PC-9 (cell line): ENCODE results near the gene MTR. TPM values are rescaled to one million over a fixed set of nuclear protein-coding genes. Genes with fewer than 3 reads are reported as not detected.

Experiments
- BruUV-seq: library from RNA; stranded (reverse); fragments of 400-500 nt; replicated peaks from 2 replicates; lab custom pipeline; 2021; lab: Mats Ljungman, UMichigan
- CTCF ChIA-PET: fragments of 300-600 bp; sonication (Branson Sonifier 250); formaldehyde crosslinking; loops from one replicate; lab custom pipeline; 2022; ENCODE audit warnings: antibody characterized with exemption; lab: Charles Lee
- POLR2A ChIA-PET: fragments of 300-600 bp; sonication (Branson Sonifier 250); formaldehyde crosslinking; loops from one replicate; lab custom pipeline; 2022; ENCODE audit warnings: antibody characterized with exemption; ENCODE audit not compliant: unreplicated experiment; lab: Charles Lee
- DNase-seq, 2 experiments: peaks; one replicate each; pipeline versions ENCODE4 v3.0.0 to v3.0.0-alpha.2; 2015 to 2022; ENCODE audit warnings: mixed read lengths in 1 of 2
- H2AFZ ChIP-seq: fragments of 200-600 bp; sonication (generic); 2 replicates; pipeline ENCODE4 v1.8.1; 2017; ENCODE audit warnings: antibody characterized with exemption
- H3F3A ChIP-seq: fragments of 200-600 bp; sonication (generic); 2 replicates; pipeline ENCODE4 v1.8.1; 2017; ENCODE audit warnings: antibody characterized with exemption, mild to moderate bottlenecking, low read depth; ENCODE audit not compliant: insufficient read depth
- H3K27ac ChIP-seq: fragments of 200-600 bp; sonication (generic); 2 replicates; pipeline ENCODE4 v1.6.1; 2016; ENCODE audit warnings: mixed run types
- H3K27me3 ChIP-seq: fragments of 200-600 bp; sonication (generic); 2 replicates; pipeline ENCODE4 v1.6.1; 2016; ENCODE audit warnings: low read depth, mixed run types; ENCODE audit not compliant: insufficient read depth
- H3K36me3 ChIP-seq: fragments of 200-600 bp; sonication (generic); 2 replicates; pipeline ENCODE4 v1.6.1; 2016; ENCODE audit warnings: low read depth, mixed run types
- H3K4me1 ChIP-seq: fragments of 200-600 bp; sonication (generic); replicated peaks from 2 replicates; pipeline ENCODE4 v1.6.1; 2016; ENCODE audit warnings: mixed run types; ENCODE audit not compliant: insufficient read depth
- H3K4me2 ChIP-seq: fragments of 200-600 bp; sonication (generic); 2 replicates; pipeline ENCODE4 v1.6.1; 2017; ENCODE audit warnings: mixed run types
- H3K4me3 ChIP-seq: fragments of 200-600 bp; sonication (generic); 2 replicates; pipeline ENCODE4 v1.6.1; 2016; ENCODE audit warnings: mixed run types
- H3K79me2 ChIP-seq: fragments of 200-600 bp; sonication (generic); 2 replicates; pipeline ENCODE4 v1.6.1; 2017; ENCODE audit warnings: low read depth, mixed run types
- H3K9me2 ChIP-seq: fragments of 200-600 bp; sonication (generic); 2 replicates; pipeline ENCODE4 v1.8.1; 2017; ENCODE audit warnings: mild to moderate bottlenecking; ENCODE audit not compliant: insufficient read depth
- H3K9me3 ChIP-seq: fragments of 200-600 bp; sonication (generic); 2 replicates; pipeline ENCODE4 v1.8.1; 2016; ENCODE audit warnings: low read depth; ENCODE audit not compliant: insufficient read depth
- H4K20me1 ChIP-seq: fragments of 200-600 bp; sonication (generic); 2 replicates; pipeline ENCODE4 v1.8.1; 2017; ENCODE audit not compliant: insufficient read depth
- EZH2 ChIP-seq: fragments of 200-600 bp; sonication (generic); IDR thresholded peaks from 2 replicates; pipeline ENCODE4 v1.8.0; 2017; ENCODE audit warnings: antibody characterized with exemption, low read depth
- intact Hi-C: fragments of 100-400 bp; cut with micrococcal nuclease; formaldehyde crosslinking; loops from one replicate; pipeline ENCODE4 v1.10.0; 2022; ENCODE audit not compliant: unreplicated experiment
- total RNA-seq: library from RNA; stranded (reverse); gene quantifications from 2 replicates; pipeline ENCODE4 v1.2.3, GENCODE V29; 2021
- TF ChIP-seq, protein P1 (sequence below): fragments of 200-600 bp; sonication (generic); conservative IDR thresholded peaks from 2 replicates; pipeline ENCODE4 v1.6.1; 2017; ENCODE audit warnings: mixed run types, antibody characterized with exemption, mild to moderate bottlenecking, moderate library complexity

Gene MTR
- total RNA-seq, 1 experiment from 2014 or later = 20.9 TPM

DNA sequence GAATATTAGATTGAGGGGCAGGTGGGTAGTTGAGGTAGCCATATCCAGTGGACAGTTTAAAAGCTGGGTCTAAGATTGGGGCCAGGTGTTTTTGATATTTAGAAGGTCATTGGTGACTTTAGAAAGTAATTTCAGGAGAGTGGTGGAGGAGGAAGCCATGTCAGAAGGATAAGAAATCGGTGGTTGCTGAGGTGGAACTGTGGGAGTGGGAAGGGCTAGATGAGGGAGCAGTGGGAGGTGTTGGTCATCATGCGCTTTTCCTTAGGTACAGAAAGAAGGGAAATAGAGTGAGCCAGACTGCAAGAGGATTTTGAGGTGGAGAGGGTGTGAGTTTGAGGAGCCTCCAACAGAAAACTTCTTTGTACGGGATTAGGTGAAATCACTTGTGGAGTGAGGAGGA is 7.2 kb downstream of the MTR start:
- H3K36me3 ChIP-seq = no peaks in the 10 kb centered on the region
- no peaks in the 10 kb centered on the region for H3F3A ChIP-seq
- H3K27ac ChIP-seq = no peak overlapping the region
- no peaks in the 10 kb centered on the region for H3K27me3 ChIP-seq
- no peaks in the 10 kb centered on the region for H3K9me3 ChIP-seq
- TF ChIP-seq EZH2 = no peak
- TF ChIP-seq, protein P1, sequence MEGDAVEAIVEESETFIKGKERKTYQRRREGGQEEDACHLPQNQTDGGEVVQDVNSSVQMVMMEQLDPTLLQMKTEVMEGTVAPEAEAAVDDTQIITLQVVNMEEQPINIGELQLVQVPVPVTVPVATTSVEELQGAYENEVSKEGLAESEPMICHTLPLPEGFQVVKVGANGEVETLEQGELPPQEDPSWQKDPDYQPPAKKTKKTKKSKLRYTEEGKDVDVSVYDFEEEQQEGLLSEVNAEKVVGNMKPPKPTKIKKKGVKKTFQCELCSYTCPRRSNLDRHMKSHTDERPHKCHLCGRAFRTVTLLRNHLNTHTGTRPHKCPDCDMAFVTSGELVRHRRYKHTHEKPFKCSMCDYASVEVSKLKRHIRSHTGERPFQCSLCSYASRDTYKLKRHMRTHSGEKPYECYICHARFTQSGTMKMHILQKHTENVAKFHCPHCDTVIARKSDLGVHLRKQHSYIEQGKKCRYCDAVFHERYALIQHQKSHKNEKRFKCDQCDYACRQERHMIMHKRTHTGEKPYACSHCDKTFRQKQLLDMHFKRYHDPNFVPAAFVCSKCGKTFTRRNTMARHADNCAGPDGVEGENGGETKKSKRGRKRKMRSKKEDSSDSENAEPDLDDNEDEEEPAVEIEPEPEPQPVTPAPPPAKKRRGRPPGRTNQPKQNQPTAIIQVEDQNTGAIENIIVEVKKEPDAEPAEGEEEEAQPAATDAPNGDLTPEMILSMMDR = no peak
- no peak overlapping the region for H2AFZ ChIP-seq
- H3K79me2 ChIP-seq = peaks cover 3% of the 10 kb centered on the region; the same call in 1 of the 2 replicates
- ChIA-PET POLR2A (interaction anchor here (0.6 kb wide), 1 partner anchor 711 kb away, joined by 10 read pairs; no protein-coding TSS in a partner anchor), CTCF (no interaction called here)
- H4K20me1 ChIP-seq = no peaks in the 10 kb centered on the region; the same call in none of the 2 replicates
- intact Hi-C loops = no loop called here
- H3K4me3 ChIP-seq = no peak overlapping the region
- H3K4me1 ChIP-seq = no peaks in the 10 kb centered on the region
- DNase-seq = no peak
- H3K9me2 ChIP-seq = no peaks in the 10 kb centered on the region
- BruUV-seq = no TSS peak
- no peak overlapping the region for H3K4me2 ChIP-seq

DNA sequence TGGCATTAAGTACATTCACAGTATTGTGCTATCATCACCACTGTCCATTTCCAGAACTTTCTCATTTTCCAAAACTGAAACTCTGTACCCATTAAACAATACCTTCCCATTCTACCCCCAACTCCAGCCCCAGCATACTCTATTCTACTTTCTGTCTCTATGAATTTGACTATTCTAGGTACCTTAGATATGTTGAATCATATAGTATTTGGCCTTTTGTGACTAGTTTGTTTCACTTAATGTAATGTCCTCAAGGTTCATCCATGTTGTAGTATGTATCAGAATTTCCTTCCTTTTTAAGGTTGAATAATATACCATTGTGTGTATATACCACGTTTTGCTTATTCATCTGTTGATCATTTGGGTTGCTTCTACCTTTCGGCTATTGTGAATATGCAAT is 11.5 kb downstream of the MTR start:
- POLR2A ChIA-PET = no interaction called here
- CTCF ChIA-PET = no interaction called here
- Histone ChIP-seq H3K36me3 (0 out of 2 replicates have a peak, but pooled peaks cover 6% of the 10 kb centered on the region), H3K9me2 (no peaks in the 10 kb centered on the region), H4K20me1 (no peaks in the 10 kb centered on the region; the same call in 1 of the 2 replicates), H3F3A (no peaks in the 10 kb centered on the region), H3K4me2 (no peak overlapping the region), H3K27me3 (no peaks in the 10 kb centered on the region), H3K79me2 (0 out of 2 replicates have a peak, but pooled peaks cover 3% of the 10 kb centered on the region), H3K4me1 (no peaks in the 10 kb centered on the region), H3K4me3 (no peak overlapping the region), H2AFZ (no peak overlapping the region), H3K27ac (no peak overlapping the region), H3K9me3 (no peaks in the 10 kb centered on the region)
- BruUV-seq = no TSS peak
- intact Hi-C loops = no loop called here
- no peak for TF ChIP-seq EZH2
- TF ChIP-seq, protein P1 = no peak
- DNase-seq = no peak

DNA sequence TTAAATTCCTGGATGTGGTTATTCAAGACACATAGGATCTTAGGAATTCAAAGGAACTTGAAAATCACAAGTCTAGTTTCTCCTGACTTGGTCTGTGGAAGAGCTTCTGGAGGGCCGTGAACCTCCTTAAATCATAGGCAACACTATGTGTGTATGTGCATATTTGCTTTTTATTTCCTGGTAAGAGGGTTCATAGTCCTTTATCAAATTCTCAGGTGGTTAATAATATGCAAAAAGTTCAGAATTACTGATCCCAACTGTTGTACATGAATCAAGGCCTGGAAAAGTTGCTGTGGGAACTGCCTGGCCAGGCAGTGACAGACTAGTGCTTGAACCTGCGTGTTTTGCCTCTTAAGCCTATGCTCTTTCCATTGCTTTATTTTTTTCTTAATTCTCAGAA is 12.9 kb downstream of the MTR start:
- BruUV-seq = no TSS peak
- no peak overlapping the region for H3K27ac ChIP-seq
- H3K9me2 ChIP-seq = no peaks in the 10 kb centered on the region
- POLR2A ChIA-PET = no interaction called here
- CTCF ChIA-PET = no interaction called here
- no peaks in the 10 kb centered on the region for H3F3A ChIP-seq
- no peaks in the 10 kb centered on the region for H3K27me3 ChIP-seq
- intact Hi-C loops = no loop called here
- no peaks in the 10 kb centered on the region for H4K20me1 ChIP-seq
- no peak overlapping the region for H2AFZ ChIP-seq
- no peak overlapping the region for H3K4me3 ChIP-seq
- no peaks in the 10 kb centered on the region for H3K79me2 ChIP-seq
- 0 out of 2 replicates have a peak, but pooled peaks cover 8% of the 10 kb centered on the region for H3K36me3 ChIP-seq
- no peak for DNase-seq
- no peaks in the 10 kb centered on the region for H3K9me3 ChIP-seq
- H3K4me1 ChIP-seq = no peaks in the 10 kb centered on the region
- H3K4me2 ChIP-seq = no peak overlapping the region
- no peak for TF ChIP-seq EZH2
- TF ChIP-seq, protein P1 = no peak
